Right ventricle myocardium inferior (tissue), 1 donor: ENCODE data around the gene ZSCAN29. TPM values are rescaled to one million over a fixed set of nuclear protein-coding genes. Genes with fewer than 3 reads are reported as not detected.

ENCODE experiments used
- total RNA-seq: library from RNA; stranded (reverse); fragmentation: NEBNext Ultra II Directional; extraction: Animal tissue kit (Norgen Biotek cat#: 25700); gene quantifications from one replicate; pipeline ENCODE4 v1.2.1, GENCODE V29; 2021
- donor health status: DM: no; HTN: yes; CAD: no; lungs with severe emphysema.

The ZSCAN29 gene
- total RNA-seq, 1 donor from 2014 or later: 13.1 TPM

Other genes with a start within 250 kb of the ZSCAN29 start
- gene TMEM62, start 237.5 kb downstream of the ZSCAN29 start, total RNA-seq: 11.7 TPM
- 54.6 TPM for gene CCNDBP1, start 185.6 kb downstream of the ZSCAN29 start, total RNA-seq
- gene EPB42, start 150.0 kb downstream of the ZSCAN29 start, total RNA-seq: 0.57 TPM
- not detected for gene TGM5, start 104.1 kb downstream of the ZSCAN29 start, total RNA-seq
- not detected for gene TGM7, start 68.8 kb downstream of the ZSCAN29 start, total RNA-seq
- gene LCMT2, start 40.5 kb downstream of the ZSCAN29 start, total RNA-seq: 6.0 TPM
- 12.5 TPM for gene TUBGCP4, start 58 bp upstream of the ZSCAN29 start, total RNA-seq
- 24.3 TPM for gene TP53BP1, start 122.1 kb upstream of the ZSCAN29 start, total RNA-seq
- gene MAP1A, start 146.6 kb upstream of the ZSCAN29 start, total RNA-seq: 21.4 TPM
- 15.7 TPM for gene PPIP5K1, start 219.2 kb upstream of the ZSCAN29 start, total RNA-seq
- 0.76 TPM for gene CKMT1B, start 223.0 kb upstream of the ZSCAN29 start, total RNA-seq
- not detected for gene STRC, start 247.8 kb upstream of the ZSCAN29 start, total RNA-seq